HG03103 (cell line): ENCODE data around the gene FRAS1.
A peak's percentile ranks its signal among the peaks of the same experiment; 100 is the strongest.
"Not testable (repeated sequence)": the region's sequence is repeated elsewhere in the genome, so short reads cannot be mapped to it uniquely, and the experiment has no call there.

ENCODE experiments used
- ATAC-seq: cut with Tn5 transposase; IDR thresholded peaks from one replicate; pipeline ENCODE4 v1.9.1; 2021; ENCODE audit warnings: low read depth; ENCODE audit not compliant: unreplicated experiment

FRAS1 gene, protein sequence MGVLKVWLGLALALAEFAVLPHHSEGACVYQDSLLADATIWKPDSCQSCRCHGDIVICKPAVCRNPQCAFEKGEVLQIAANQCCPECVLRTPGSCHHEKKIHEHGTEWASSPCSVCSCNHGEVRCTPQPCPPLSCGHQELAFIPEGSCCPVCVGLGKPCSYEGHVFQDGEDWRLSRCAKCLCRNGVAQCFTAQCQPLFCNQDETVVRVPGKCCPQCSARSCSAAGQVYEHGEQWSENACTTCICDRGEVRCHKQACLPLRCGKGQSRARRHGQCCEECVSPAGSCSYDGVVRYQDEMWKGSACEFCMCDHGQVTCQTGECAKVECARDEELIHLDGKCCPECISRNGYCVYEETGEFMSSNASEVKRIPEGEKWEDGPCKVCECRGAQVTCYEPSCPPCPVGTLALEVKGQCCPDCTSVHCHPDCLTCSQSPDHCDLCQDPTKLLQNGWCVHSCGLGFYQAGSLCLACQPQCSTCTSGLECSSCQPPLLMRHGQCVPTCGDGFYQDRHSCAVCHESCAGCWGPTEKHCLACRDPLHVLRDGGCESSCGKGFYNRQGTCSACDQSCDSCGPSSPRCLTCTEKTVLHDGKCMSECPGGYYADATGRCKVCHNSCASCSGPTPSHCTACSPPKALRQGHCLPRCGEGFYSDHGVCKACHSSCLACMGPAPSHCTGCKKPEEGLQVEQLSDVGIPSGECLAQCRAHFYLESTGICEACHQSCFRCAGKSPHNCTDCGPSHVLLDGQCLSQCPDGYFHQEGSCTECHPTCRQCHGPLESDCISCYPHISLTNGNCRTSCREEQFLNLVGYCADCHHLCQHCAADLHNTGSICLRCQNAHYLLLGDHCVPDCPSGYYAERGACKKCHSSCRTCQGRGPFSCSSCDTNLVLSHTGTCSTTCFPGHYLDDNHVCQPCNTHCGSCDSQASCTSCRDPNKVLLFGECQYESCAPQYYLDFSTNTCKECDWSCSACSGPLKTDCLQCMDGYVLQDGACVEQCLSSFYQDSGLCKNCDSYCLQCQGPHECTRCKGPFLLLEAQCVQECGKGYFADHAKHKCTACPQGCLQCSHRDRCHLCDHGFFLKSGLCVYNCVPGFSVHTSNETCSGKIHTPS (N-terminal part only)

DNA sequence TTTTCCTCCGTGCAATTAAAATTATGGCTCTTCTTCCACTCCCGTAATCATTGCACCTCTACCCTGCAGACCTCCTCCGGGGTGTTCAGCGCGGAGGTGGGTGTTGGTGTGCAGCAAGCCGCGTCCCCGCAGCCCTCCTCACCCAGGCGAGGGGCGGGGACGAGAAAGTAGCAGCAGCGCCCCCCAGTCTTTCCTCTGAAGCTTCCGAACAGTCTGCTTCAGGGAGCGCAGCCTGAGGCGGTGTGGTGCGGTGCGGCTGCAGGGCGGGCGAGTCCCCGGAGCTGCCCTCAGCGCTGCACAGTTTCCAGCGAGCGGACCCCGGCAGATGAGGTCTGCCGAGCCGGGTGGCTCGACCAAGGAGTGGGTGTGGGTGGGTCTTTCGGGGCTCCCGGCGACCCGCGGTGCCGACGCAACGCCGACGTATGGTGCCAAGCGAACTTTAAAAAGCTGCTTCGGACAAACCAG lies at the start of gene FRAS1:
Gene FRAS1 (plus strand): TSS at position 189 of the 465 bp plus-strand sequence. CDS start 687 bp downstream, outside the sequence.
- ATAC-seq: no peak

DNA sequence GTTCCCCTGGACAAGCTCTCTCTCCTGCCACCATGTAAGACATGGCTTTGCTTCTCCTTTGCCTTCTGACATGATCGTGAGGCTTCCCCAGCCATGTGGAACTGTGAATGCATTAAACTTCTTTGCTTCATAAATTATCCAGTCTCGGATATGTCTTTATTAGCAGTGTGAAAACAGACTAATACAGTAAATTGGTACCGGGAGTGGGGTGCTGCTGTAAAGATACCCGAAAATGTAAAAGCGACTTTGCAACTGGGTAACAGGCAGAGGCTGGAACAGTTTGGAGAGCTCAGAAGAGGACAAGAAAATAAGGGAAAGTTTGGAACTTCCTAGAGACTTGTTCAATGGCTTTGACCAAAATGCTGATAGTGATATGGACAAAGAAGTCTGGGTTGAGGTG lies 46.1 kb upstream of the FRAS1 start:
- not testable (repeated sequence) for ATAC-seq

DNA sequence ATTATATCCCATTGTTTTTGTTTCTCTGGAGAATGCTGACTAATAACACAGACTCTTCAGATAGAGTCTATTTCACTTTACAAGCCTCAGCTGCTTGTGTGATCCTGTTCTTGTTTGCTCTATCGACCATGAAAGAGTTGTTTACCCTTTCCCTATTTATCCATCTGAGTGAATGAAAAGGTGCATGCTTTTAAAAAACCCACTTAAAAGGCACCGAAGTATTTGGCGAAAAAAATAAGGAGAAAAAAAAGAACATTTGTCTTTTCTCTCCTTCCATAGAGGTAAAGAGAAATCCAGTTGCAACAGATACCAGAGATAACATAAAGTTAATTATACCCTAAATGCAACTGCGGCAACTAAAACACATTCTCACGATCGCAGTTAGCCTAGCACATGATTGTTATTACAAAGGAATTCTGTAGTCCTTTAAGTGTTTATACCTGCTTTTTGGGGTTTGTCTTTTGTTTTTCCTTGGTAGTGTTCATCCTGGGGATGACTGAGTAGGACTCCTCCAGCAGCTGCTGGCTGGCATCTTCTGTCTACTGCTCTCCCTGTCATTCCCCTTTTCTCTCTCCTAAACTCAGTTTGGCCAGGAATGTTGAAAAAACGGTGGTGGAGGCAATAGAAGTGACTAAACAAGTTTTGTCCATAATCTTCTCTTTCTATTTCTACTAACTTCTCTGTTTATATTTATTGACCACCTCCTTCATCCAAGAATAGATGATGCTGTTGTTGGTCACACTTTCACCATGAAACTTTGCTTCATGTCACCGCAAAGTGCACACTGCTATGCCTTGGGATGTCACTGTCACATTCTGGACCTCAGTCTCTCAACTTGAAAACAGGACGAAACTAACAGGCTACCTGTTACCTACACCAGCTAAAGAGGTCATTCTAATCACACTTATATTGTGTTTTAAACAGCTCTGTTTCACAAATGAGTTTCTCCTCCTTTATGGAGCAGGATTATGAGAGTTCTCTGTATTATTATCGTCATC lies 41.9 kb upstream of the FRAS1 start:
- ATAC-seq: no peak

DNA sequence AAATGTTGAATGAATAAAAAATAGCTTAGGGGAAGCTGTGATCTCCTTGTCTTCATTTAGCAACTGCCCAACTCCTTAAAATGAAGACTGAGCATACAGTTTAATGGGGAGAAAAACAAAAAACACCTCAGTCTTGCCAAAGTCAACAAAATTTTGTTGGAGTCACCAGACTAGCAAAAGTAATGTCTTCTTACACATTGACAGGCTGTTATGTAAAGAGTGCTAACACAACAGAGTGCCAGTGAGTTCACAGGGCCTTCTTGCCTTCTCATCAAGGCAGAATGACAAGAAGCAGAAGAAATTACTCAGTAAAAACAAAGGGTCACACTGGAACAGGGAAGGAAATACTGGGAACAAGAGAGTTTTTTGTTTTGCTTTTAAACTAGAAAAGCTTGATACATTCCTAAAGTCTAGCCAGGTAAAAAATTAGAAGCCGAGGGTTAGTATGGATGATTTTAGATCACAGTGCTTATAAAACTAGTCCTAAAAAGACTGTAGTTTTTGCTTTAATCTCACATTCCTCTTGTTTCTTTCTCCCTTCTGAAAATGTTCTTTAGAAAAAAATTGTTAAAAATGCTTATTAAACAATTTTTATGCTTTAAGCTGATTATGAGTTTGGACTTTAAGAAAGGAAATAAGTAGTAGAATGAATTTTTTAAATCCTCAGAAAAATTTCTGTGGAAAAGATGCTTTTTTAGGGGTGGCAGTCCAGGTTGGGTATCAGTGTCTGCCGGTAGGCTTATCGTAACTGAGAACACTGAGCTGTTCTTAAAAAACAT lies 38.7 kb upstream of the FRAS1 start:
- ATAC-seq: no peak

DNA sequence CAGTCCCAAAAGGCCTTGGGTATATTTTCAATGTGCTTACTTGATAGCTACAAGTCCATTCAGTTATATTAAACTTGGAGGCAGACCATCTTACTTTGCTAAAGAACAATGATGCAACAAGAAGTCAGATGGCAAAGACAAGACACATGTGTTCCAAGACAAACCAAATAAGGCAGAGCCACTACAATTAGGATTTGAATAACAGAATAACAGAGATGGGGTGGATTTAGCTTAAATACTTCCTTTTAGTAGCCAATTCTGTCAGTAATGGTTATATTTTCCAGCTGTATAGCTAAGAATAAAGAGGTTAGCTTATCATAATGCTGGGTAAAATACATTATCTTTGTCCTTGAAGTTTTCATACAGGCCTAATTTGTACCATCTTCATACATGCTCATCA lies 37.7 kb upstream of the FRAS1 start:
- no peak for ATAC-seq

DNA sequence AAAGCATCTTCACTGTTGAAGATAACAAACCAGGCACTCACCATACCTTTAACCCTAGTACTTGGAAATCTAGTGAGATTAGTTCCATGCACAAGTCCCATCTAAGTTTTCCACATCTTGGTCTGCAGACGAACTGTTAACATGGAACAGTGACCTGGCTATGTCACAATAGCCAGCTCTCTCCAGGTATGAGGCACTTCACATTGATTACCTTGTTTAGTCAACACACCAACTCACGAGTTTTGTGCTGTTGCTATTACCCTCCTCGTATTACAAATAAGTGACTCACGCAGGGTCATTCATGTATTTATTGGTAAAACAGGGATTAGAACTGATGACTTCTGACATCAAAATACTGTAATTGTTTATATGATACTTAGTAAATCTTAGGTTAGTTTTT lies 36.4 kb upstream of the FRAS1 start:
- no peak for ATAC-seq

DNA sequence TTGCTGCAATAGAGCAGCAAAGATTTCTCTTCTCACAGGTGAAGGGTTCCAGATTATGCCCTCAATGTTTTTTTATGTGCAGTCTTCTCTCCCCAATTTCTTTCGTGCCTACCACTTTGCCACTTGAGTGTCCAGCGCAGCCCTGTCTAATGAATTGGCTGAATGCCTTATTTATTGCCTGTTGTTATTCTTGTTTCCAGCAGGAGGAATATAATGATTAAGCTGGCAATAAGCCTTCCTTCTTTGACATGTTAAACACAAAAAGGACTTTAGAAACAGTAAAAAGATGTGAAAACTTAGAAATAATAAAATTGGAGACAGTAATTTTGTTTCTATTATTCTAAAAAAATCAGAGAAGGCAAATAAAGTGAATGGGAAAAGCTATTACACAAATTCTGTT lies 34.6 kb upstream of the FRAS1 start:
- no peak for ATAC-seq

DNA sequence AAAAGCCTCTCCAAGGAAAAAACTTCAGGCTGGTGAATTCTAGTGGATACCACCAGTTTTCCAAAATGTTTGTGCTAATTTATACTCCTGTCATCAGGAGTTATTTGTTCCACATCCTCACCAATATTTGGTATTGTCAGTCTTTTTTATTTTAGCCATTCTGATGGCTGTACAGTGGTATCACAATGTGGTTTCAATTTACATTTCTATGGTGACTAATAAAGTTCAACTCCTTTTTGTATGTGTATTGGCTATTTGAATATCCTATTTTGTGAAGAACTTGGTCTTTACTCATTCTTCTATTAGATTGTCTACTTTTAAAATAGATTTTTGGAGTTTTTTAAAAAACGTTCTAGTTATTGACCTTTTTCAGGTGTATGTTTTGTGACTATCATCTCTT lies 33.0 kb upstream of the FRAS1 start:
- ATAC-seq: no peak

DNA sequence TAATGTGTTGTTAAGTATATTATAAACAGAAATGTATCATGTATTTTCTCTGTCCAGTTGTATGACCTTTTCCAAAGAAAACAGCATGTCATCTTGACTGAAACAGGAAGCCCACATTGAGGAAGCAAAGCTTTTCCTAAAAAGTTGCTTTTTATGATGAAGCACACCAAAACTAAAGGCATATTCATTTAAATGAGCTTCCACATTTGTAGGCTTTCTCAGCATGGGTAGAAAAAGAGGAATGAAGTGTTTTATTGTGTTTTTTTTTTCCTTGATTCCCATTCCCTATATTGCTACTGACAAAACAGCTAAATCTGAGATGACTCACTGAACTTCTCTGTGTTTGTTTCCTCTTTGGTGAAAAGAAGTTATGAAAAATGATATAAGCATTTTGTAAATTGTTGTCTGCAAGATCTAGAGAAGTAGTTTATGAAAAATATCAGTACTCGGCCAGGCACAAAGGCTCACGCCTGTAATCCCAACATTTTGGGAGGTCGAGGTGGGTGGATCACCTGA lies 32.5 kb upstream of the FRAS1 start:
- ATAC-seq: no peak

DNA sequence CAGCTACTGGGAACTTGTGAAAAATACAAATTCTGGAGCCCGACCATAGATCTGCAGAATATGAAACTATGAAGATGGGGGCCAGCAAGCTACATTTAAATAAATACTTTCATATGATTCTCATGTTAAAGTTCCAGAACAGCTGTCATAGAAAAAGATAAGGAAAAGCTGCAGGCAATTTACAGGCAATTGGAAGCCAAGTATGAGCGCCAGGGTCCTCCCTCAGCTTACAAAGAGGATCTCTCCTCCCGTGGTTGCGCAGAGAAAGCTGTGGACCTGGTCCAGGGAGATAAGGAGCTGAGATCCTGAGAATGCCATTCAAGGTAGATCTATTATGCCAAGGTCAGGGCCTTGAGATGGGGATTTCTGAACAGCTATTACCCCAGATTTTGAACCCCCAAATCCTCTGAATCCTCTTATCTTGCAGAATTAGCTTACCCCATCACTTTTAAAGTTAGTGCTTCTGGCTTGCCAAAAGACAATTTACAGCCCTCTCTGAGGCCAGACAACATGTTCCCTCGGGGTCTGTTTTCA lies 25.6 kb upstream of the FRAS1 start:
- ATAC-seq: no peak

DNA sequence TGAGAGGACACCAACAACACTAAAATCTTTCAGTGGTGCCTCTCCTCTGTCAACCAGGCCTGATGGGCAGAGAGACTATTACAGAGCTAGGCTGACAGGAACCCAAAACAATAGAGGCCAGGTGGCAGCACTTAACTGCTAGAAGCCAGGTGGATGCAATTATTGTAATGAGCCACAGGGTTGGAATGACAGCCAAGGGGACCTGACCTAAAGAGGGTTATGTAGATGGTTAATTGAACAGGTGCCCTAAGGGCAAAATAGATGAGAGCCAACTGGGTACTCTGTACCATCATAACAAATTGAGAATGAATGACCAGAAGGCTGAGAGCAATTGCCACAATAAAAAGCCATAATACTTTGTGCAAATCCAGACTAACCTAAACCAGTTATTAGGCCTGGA lies 24.7 kb upstream of the FRAS1 start:
- ATAC-seq: no peak

DNA sequence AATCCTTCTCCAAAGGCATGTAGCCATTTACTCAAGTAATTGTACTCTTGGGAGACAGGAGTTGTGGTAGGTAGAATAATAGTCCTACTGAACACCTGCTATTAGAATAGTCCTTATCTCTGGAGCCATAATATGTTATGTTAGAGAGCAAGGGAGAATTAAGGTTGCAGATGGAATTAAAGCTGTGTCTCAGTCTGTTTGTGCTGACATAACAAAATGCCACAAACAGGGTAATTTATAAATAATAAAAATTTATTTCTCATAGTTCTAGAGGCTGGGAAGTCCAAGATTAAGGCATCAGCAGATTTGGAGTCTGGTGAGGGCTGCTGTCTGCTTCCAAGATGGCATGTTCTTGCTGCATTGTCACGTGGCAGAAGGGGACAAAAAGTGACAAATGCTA lies 24.2 kb upstream of the FRAS1 start:
- ATAC-seq: no peak

DNA sequence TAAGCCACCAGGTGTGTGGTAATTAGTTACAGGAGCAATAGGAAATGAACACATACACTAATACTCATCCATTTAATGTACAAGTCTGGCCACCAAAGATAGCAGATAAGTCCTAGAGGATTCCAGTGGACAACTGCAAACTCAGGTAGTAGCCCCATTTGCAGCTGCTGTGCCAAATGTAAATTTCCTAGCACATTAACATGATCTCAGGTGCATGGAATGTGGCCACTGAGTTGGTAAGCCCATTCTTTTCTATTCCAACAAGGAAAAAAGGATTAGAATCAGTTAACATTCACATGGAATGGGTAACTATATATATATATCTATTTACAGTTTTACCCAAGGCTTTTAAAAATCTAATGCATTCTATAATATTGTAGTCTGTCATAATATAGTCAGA lies 23.3 kb upstream of the FRAS1 start:
- no peak for ATAC-seq

DNA sequence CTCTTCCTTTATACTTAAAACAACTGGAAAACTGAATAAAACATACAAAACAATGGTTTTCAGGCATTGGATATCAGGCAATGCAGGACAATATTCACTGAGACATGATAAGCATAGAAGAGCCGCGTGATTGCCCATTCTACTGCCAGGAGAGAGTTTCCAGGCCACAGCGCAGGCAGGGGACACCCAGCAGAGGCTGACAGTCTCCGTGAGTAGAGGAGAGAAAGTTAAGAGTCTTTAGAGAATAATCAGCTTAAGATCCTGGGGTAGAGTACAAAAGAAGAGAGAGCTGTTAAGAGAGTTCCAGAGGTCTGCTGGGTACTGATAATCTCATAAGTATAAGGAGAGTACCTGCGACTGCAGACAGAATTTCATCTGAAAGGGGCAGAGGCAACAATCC lies 18.4 kb upstream of the FRAS1 start:
- no peak for ATAC-seq

DNA sequence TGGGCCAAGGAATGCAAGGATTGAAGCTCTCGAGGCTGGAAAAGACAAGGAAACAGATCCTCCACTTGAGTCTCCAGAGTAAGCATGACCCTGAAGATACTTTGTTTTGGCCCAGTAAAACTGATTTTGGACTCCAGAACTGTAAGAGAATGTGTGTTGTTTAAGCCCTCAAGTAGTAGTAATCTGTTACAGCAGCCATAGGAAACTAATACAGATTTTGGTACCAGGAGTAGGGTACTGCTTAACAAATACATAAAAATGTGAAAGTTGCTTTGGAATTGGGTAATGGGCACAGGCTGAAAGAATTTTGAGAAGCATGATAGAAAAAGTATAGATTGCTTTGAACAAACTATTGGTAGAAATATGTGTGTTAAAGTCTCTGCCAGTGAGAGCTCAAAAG lies 17.4 kb upstream of the FRAS1 start:
- no peak for ATAC-seq

DNA sequence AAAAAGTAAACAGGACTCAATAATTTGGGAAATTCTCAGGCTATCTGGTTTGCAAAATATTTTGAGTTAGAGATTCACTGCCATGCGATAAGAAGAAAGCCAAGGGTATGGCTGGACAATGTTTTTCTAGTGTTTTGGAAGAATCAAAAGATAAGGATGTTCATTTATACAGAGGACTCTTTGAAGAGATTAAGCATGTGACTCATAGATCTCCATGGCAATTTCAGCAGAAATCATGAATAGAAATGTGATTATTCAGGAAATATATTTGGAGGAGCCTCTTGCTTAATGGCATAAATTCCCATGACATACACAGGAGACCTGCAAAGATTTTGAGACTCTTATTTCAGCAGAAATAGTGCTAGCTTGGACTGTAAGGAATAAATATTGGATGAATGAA lies 16.7 kb upstream of the FRAS1 start:
- ATAC-seq: no peak

DNA sequence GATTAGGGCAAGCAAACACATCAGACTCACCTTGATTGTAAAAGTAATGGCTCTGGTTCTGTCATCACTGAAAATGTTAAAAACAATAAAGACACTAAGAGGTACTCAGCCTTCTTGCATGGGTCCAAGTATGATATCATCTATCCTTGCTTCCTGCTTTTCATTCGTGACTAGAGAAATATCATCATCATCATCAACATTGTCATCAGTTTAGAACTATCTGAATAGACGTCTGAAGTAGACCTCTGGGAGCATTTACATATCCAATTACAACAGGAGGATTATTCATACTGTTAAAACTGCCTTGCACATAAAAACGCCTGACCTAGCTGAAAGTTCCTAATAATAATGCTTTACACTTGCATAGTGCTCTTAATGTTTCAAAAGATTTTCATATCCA lies 9.8 kb upstream of the FRAS1 start:
- ATAC-seq: no peak

DNA sequence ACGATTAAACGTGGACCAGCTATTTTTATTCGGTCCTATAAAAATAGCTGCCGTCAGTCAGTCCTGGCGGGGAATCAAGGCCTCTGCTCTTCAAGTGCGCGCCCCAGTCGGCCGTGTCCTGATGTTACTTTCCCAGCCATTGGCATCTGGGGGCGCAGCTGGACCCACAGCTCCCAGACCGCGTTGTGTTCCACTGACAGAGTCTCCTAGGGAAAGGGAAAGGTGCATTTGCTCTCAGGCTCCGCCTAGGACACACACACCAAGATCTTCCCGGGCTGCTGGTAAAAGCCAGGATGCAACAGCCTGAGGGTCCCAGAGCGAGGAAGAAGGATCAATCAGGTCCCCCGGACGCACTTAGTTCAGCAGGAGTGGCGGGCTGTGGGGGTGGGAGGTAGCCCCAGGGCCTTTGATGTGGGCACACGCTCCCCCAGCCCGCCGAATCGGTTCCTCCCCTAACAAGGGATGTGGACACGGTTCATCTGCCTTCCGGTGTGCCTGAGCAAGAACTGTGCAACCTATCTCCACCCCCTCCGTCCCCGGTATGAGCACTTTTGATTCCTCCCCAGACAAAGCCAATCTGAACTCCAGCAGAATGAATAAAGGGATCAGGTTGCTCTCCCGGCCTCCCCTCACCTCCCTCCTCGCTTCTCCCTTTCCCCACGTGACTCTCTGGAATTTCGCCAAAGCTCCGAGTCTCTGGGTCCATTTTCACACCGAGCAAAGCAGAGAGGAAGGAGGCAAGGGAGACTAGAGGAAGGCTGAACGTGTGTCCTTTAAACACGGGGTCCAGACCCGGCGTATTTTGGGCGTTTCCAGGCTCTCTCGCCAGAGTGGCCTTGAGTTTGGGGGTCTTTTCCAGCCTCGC lies 626 bp upstream of the FRAS1 start:
- ATAC-seq: peak; percentile 67
